IMR-90 (cell line): Measurements from ENCODE around the gene HPSE2.

ENCODE experiments used
- CEBPB ChIP-seq: IDR thresholded peaks from 2 replicates; pipeline ENCODE4 v1.6.1; 2012; ENCODE audit warnings: low read depth, low read length, improper control_type of control experiment
- MAZ ChIP-seq: IDR thresholded peaks from 2 replicates; pipeline ENCODE4 v1.6.1; 2012; ENCODE audit warnings: low read depth, mild to moderate bottlenecking, low read length, improper control_type of control experiment, moderate library complexity, borderline replicate concordance
- RAD21 ChIP-seq: IDR thresholded peaks from 2 replicates; pipeline ENCODE4 v1.6.1; 2012; ENCODE audit warnings: low read length, improper control_type of control experiment
- TF ChIP-seq, protein P1 (sequence below): conservative IDR thresholded peaks from 2 replicates; pipeline ENCODE4 v1.5.1; 2012; ENCODE audit warnings: mild to moderate bottlenecking, low read depth, low read length, improper control_type of control experiment

DNA sequence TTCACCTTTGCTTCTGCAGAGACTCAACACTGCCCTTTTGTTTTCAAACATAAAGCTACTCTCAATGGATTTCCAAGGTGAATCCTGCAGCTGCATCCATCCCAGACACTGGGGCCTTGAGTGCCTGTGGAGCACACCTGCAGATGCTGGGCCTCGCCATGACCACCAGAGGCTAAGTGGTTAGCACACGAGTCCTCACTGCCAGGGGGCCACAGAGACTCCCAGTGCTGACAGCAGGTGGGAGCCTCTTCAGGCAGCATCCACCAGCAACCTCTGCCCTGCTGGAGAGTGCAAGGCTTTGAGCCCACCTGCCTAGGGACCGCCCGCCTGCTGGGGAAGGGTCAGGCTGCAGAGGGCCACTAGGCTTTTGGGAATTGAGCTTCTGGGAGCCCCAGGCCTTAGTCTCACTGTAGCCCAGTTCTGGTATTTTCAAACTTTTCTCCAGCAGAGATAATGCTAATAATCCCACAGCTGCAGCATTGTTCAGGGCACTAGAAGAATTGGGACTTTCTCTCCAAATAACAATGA lies 779.5 kb downstream of the HPSE2 start:
- TF ChIP-seq, protein P1, sequence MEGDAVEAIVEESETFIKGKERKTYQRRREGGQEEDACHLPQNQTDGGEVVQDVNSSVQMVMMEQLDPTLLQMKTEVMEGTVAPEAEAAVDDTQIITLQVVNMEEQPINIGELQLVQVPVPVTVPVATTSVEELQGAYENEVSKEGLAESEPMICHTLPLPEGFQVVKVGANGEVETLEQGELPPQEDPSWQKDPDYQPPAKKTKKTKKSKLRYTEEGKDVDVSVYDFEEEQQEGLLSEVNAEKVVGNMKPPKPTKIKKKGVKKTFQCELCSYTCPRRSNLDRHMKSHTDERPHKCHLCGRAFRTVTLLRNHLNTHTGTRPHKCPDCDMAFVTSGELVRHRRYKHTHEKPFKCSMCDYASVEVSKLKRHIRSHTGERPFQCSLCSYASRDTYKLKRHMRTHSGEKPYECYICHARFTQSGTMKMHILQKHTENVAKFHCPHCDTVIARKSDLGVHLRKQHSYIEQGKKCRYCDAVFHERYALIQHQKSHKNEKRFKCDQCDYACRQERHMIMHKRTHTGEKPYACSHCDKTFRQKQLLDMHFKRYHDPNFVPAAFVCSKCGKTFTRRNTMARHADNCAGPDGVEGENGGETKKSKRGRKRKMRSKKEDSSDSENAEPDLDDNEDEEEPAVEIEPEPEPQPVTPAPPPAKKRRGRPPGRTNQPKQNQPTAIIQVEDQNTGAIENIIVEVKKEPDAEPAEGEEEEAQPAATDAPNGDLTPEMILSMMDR, result no peak
- no peak for TF ChIP-seq RAD21
- no peak for TF ChIP-seq CEBPB
- no peak for TF ChIP-seq MAZ
